ENCODE data around the gene RALY.

RALY gene

GRCh38 chr20:34049897-34050695 is 56.4 kb downstream of the RALY start:
- FAIRE-seq: no peak
- DNase-seq (ENCODE audit: insufficient read length, low spot score): no peak
- TF ChIP-seq TAF1 (IDR thresholded peaks at IDR 0.05; ENCODE audit: low read depth, low read length) (no peak), POLR2A (IDR thresholded peaks at IDR 0.05; ENCODE audit: low read depth, low read length) (no peak), POU2F2 (IDR thresholded peaks at IDR 0.05; ENCODE audit: low read depth, low read length) (no peak), POLR2AphosphoS5 (IDR thresholded peaks at IDR 0.05; ENCODE audit: low read depth, low read length) (no peak), SPI1 (IDR thresholded peaks at IDR 0.05; ENCODE audit: low read depth, low read length) (no peak)

- TF ChIP-seq POU2F2 (IDR thresholded peaks at IDR 0.05; ENCODE audit: low read depth, low read length) (no peak), POLR2AphosphoS5 (IDR thresholded peaks at IDR 0.05; ENCODE audit: low read depth, low read length) (no peak), POLR2A (IDR thresholded peaks at IDR 0.05; ENCODE audit: low read depth, low read length) (no peak), TAF1 (IDR thresholded peaks at IDR 0.05; ENCODE audit: low read depth, low read length) (no peak), SPI1 (IDR thresholded peaks at IDR 0.05; ENCODE audit: low read depth, low read length) (no peak), PAX5 (IDR thresholded peaks at IDR 0.05; ENCODE audit: insufficient read depth, low read length, severe bottlenecking) (no peak)
- DNase-seq (ENCODE audit: insufficient read length, low spot score) (no peak), FAIRE-seq (no peak)
Observed at GRCh38 chr20:34052414-34052813, 58.7 kb downstream of the RALY start.

DNA sequence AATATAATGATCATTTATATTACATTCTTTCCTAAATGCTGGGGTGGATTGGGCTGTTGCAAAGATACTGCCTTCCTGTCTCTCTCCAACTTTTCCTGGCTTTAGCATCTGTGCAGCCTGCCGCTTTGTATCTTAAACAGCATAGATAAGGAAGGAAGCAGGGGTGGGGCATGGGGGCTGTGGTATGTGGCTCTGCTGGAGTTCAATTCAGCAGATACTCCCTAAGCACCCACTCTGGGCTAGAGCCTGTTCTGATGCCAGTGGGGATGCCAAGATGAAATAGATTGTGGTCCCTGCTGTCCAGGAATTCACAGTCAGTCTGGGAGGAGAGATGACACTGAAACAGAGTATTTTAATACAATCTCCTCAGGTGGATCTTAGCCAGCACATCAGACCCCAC is 61.6 kb downstream of the RALY start:
- FAIRE-seq: no peak
- no peak for DNase-seq (ENCODE audit: insufficient read length, low spot score)
- TF ChIP-seq POLR2A (IDR thresholded peaks at IDR 0.05; ENCODE audit: low read depth, low read length) (no peak), SPI1 (IDR thresholded peaks at IDR 0.05; ENCODE audit: low read depth, low read length) (no peak), POU2F2 (IDR thresholded peaks at IDR 0.05; ENCODE audit: low read depth, low read length) (no peak), PAX5 (IDR thresholded peaks at IDR 0.05; ENCODE audit: insufficient read depth, low read length, severe bottlenecking) (no peak), POLR2AphosphoS5 (IDR thresholded peaks at IDR 0.05; ENCODE audit: low read depth, low read length) (no peak), TAF1 (IDR thresholded peaks at IDR 0.05; ENCODE audit: low read depth, low read length) (no peak)

DNA sequence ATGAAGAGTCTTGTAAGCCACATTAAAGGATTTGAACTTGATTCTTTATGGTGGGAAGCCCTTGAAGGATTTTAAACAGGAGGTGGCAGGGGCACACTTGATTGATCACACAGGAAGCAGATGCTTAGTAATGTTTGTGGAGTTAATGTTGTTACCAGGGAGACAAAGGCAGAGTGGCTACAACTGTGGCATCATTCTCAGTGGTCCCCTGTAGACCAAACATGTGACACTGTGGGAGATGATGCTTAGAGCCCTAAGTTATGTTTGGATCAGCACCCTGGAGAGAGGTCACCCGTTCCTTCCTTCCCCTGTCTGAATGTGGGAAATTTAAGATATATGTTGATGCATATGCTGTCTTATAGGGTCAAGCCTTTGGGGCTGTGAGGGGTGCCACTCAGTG is 65.1 kb downstream of the RALY start:
- no peak for TF ChIP-seq POLR2AphosphoS5 (IDR thresholded peaks at IDR 0.05; ENCODE audit: low read depth, low read length)
- TF ChIP-seq SPI1 (IDR thresholded peaks at IDR 0.05; ENCODE audit: low read depth, low read length): no peak
- no peak for TF ChIP-seq PAX5 (IDR thresholded peaks at IDR 0.05; ENCODE audit: insufficient read depth, low read length, severe bottlenecking)
- TF ChIP-seq TAF1 (IDR thresholded peaks at IDR 0.05; ENCODE audit: low read depth, low read length): no peak
- no peak for TF ChIP-seq POU2F2 (IDR thresholded peaks at IDR 0.05; ENCODE audit: low read depth, low read length)
- no peak for TF ChIP-seq POLR2A (IDR thresholded peaks at IDR 0.05; ENCODE audit: low read depth, low read length)
- DNase-seq (ENCODE audit: insufficient read length, low spot score): no peak
- FAIRE-seq: no peak

DNA sequence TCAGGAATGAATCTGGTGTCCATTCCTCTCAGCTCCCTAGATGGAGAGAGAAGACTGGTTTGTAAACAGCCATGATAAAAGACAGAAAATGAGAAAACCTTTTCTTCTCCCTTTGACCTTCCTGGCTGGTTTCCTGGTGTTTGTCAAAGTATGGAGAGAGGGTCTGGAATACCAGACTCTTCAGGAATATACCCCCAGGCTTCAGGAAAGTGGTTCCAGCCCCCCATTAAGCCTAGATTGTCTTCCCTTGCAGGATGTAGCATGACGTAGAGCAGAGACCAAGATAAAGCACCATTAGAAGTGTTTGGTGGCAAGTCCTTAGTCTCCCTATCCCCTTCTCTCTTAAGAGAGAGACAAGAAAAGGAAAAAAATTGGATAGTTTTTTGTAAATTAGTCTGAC is 67.3 kb downstream of the RALY start:
- DNase-seq (ENCODE audit: insufficient read length, low spot score): no peak
- FAIRE-seq: no peak
- TF ChIP-seq TAF1 (IDR thresholded peaks at IDR 0.05; ENCODE audit: low read depth, low read length): no peak

DNA sequence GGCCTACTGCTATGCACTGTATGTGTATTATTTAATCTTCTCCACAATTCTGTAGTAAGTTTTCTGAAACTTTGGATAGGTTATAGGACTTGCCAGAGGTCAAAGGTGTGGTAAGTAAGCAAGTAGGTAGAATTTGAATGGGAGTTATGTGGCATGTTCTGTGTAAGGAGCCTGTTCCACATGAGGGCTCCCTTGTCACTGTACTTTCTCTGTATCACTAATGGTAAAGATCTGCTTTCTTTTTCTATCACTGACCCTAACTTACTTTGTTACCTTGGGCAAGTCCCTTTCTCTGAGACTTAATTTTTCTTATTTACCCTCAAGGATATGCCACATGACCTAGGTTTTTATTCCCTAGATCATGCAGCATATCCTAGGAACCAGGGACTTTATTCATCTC is 68.0 kb downstream of the RALY start:
- TF ChIP-seq TAF1 (IDR thresholded peaks at IDR 0.05; ENCODE audit: low read depth, low read length) (no peak), PAX5 (IDR thresholded peaks at IDR 0.05; ENCODE audit: insufficient read depth, low read length, severe bottlenecking) (peak; percentile 29)
- DNase-seq (ENCODE audit: insufficient read length, low spot score) (no peak), FAIRE-seq (no peak)

GRCh38 chr20:34062570-34063482 is 69.1 kb downstream of the RALY start:
- TF ChIP-seq TAF1 (IDR thresholded peaks at IDR 0.05; ENCODE audit: low read depth, low read length): no peak
- TF ChIP-seq POU2F2 (IDR thresholded peaks at IDR 0.05; ENCODE audit: low read depth, low read length): no peak
- TF ChIP-seq POLR2A (IDR thresholded peaks at IDR 0.05; ENCODE audit: low read depth, low read length): no peak
- TF ChIP-seq POLR2AphosphoS5 (IDR thresholded peaks at IDR 0.05; ENCODE audit: low read depth, low read length): no peak
- TF ChIP-seq PAX5 (IDR thresholded peaks at IDR 0.05; ENCODE audit: insufficient read depth, low read length, severe bottlenecking): no peak
- TF ChIP-seq SPI1 (IDR thresholded peaks at IDR 0.05; ENCODE audit: low read depth, low read length): no peak
- no peak for FAIRE-seq
- DNase-seq (ENCODE audit: insufficient read length, low spot score): no peak

GRCh38 chr20:34064286-34064685 is 70.6 kb downstream of the RALY start:
- TF ChIP-seq PAX5 (IDR thresholded peaks at IDR 0.05; ENCODE audit: insufficient read depth, low read length, severe bottlenecking) (no peak), POLR2AphosphoS5 (IDR thresholded peaks at IDR 0.05; ENCODE audit: low read depth, low read length) (no peak), POU2F2 (IDR thresholded peaks at IDR 0.05; ENCODE audit: low read depth, low read length) (no peak), TAF1 (IDR thresholded peaks at IDR 0.05; ENCODE audit: low read depth, low read length) (no peak), SPI1 (IDR thresholded peaks at IDR 0.05; ENCODE audit: low read depth, low read length) (no peak), POLR2A (IDR thresholded peaks at IDR 0.05; ENCODE audit: low read depth, low read length) (no peak)
- DNase-seq (ENCODE audit: insufficient read length, low spot score) (no peak), FAIRE-seq (no peak)

- DNase-seq (ENCODE audit: insufficient read length, low spot score) (no peak), FAIRE-seq (no peak)
- TF ChIP-seq SPI1 (IDR thresholded peaks at IDR 0.05; ENCODE audit: low read depth, low read length): no peak
- no peak for TF ChIP-seq PAX5 (IDR thresholded peaks at IDR 0.05; ENCODE audit: insufficient read depth, low read length, severe bottlenecking)
- no peak for TF ChIP-seq POLR2AphosphoS5 (IDR thresholded peaks at IDR 0.05; ENCODE audit: low read depth, low read length)
- TF ChIP-seq TAF1 (IDR thresholded peaks at IDR 0.05; ENCODE audit: low read depth, low read length): no peak
- no peak for TF ChIP-seq POU2F2 (IDR thresholded peaks at IDR 0.05; ENCODE audit: low read depth, low read length)
- no peak for TF ChIP-seq POLR2A (IDR thresholded peaks at IDR 0.05; ENCODE audit: low read depth, low read length)
Observed at GRCh38 chr20:34065260-34065659, 71.5 kb downstream of the RALY start.

Data from GM12891 (cell line).